Effector CD4-positive, alpha-beta T cell (primary cell): ENCODE results near the gene ABCD1.

Source experiments
- DNase-seq: peaks from one replicate; pipeline ENCODE4 v3.0.0-alpha.2; 2020

The ABCD1 gene

DNA sequence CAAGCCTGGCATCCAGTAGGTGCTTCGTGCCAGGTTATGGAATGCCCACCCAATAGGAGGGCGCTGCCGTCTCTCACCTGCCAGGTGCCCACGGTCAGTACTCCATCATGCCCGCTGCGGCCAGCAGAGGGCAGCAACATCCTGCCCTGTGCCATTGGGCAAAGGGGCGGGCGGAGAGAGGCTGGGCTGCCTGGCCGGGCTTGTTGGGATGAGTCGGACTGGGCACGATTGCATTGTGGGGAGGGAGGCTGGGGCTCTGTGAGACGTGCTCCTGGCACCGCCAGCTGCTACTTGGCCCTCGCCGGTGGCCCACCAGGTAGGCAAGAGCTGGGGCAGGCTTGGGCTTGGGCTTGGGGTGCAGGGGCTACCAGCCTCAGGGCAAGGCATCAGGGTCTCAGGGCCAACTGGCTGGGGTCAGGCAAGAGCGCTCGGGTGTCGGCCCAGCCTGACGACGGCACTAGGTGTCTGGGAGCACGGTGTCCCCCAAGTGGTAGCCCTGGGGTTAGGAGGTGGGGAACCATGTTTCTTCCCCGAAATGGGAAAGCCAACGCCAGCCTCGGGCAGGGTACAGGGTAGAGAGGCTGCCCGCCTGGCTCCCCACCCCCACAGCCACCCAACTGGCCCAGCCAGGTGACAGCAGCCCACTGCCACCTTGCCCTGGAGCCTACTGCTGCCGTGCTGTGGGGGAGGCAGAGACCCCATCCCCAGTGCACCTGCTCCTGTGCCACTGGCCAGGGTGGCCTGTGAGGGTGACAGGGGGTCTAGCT lies 39.5 kb downstream of the ABCD1 start, which contains the start of gene PLXNB3:
Gene PLXNB3 (plus strand): TSS at position 261 of the 767 bp plus-strand sequence. CDS start 1,287 bp downstream, outside the sequence.
- peak; percentile 69 for DNase-seq

DNA sequence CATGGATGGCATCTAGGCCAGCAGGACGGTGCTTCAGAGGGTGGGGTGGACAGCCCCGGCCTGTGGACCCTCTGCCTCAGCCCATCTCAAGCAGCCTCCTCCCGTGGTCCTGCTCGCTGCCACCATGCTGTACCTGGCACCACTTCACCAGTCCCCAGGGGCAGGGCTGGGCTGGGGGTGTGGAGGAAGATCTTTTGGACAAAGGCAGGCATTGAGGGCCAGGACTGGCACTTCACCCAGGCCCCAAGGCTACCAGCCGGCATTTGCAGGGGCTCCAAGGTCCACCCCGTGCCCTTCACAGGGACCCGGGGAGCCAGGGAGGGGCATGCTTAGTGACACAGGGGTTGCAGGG lies 40.1 kb downstream of the ABCD1 start:
- DNase-seq: no peak

GRCh38 chrX:153765138-153766079 lies 40.8 kb downstream of the ABCD1 start:
- DNase-seq: no peak

DNA sequence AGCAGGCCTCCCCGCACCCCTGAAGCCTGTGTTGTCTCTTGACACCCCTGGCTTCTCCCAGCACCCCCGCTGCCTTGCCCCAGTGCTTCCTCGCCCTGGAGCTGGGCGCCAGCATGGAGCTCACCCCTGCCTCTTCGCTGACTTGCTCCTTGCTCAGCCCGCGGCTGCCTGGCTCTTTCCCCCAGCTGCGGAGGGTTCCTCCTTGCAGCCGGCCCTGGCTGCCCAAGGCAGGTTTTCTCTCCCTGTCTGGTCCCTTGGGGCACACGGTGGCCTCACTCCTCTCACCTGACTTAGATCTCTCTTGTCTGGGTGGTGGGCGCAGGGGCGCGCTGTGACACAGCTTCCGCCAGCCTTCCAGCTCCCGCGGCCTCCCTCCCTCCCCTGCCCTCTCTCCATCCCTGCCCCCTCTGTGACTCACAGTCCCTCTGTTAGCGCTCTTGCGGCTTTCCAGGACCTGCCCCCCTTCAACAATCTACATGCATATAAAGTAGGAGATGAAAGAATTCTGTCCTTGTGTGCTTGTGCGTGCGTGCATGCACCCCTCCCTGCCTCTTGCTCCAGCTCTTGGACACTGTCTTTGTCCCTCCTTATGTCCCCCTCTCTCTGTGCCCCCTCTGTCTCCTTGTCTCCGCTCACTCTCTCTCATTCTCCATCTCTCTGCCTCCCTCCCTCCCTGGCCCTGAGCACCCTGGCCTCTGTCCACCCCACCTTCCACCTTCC lies 41.6 kb downstream of the ABCD1 start:
- no peak for DNase-seq

GRCh38 chrX:153766871-153767673 lies 42.4 kb downstream of the ABCD1 start:
- DNase-seq: no peak

GRCh38 chrX:153767674-153768055 lies 43.0 kb downstream of the ABCD1 start:
- DNase-seq: no peak

DNA sequence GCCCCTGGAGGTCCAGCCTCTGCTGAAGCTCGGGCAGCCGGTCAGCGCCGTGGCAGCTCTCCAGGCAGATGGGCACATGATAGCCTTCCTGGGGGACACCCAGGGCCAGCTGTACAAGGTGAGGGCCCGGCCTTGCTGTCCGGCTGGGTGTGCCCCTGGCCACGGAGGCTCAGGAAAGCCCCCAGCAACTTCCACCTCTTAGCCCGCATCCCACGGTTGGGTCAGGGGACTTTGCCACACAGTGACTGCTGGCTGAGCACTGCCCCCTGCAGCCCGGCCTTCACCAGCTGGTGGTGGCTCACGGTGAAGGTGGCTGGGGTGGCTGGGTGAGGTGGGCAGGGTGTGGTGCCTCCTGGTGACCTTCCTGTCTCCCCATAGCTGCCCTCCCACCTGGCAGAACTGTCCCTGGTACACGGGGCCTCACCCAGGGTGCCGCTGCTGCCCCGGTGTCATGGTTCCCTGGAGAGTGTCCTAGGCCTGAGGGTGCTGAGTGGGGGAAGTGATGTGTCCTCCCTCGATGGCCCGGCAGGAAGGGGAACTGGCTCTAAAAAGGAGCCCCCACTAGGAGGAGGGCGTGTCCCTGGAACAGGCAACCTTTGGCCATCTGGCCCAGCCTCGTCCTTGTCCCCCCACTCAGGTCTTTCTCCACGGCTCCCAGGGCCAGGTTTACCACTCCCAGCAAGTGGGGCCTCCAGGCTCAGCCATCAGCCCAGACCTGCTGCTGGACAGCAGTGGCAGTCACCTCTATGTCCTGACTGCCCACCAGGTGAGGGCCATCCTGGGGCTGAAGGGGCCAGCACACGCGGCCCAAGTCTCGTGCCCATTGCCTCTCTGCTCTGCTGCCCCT lies 43.9 kb downstream of the ABCD1 start:
- no peak for DNase-seq

DNA sequence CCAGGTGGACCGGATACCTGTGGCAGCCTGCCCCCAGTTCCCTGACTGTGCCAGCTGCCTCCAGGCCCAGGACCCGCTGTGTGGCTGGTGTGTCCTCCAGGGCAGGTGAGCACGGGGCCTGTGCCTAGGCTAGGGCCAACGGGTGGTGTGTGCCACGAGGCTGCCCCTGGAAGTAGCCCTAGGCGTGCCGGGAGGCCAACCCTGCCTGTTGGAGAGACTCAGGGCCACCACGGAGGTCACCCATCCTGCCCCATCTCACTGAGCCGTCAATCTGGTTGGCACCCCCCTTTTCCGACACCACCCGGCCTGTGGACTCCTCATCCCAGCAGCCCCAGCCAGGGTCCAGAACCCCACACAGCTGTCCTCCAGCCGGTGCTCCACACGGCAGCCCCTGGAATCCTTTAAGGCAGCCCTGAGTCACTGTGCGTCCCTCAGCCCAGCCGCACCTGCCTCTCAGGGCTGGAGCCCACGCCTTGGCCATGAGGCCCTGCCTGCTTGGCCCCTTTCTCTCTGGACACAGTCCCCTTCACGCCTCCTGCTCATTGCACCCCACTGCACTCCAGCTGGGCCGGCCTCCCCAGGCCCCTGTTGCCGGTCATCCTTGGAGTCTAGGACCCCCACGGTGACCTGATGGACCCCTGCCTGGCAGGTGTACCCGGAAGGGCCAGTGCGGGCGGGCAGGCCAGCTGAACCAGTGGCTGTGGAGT lies 44.7 kb downstream of the ABCD1 start:
- DNase-seq: no peak

- DNase-seq: no peak
These were observed 45.4 kb downstream of the ABCD1 start for GRCh38 chrX:153769865-153770600.

DNA sequence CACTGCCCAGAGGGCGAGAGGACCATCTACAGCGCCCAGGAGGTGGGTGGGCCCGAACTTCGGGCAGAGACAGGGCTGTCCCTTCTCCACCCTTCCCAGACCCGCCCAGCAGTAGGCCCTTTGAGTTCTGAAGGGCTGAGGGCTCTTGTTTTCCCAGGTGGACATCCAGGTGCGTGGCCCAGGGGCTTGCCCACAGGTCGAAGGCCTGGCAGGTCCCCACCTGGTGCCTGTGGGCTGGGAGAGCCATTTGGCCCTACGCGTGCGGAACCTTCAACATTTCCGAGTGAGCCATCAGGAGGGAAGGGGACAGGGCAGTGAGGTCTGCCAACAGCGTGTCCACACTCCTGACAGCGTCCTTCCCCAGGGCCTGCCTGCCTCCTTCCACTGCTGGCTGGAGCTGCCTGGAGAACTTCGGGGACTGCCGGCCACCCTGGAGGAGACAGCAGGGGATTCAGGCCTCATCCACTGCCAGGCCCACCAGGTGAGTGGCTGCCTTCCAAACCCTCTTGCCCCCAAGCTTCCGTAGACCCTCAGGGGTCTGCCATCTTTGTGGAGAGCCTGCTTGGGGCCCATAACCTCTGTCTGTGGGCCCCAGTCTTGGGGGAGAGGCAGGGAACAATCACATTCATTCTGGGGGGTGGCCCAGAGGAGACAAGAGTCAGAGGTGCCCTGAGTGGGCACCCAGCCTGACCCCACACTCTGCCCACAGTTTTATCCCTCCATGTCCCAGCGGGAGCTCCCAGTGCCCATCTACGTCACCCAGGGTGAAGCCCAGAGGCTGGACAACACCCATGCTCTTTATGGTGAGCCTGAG lies 46.2 kb downstream of the ABCD1 start:
- no peak for DNase-seq

GRCh38 chrX:153771415-153772315 lies 47.0 kb downstream of the ABCD1 start:
- DNase-seq: no peak

DNA sequence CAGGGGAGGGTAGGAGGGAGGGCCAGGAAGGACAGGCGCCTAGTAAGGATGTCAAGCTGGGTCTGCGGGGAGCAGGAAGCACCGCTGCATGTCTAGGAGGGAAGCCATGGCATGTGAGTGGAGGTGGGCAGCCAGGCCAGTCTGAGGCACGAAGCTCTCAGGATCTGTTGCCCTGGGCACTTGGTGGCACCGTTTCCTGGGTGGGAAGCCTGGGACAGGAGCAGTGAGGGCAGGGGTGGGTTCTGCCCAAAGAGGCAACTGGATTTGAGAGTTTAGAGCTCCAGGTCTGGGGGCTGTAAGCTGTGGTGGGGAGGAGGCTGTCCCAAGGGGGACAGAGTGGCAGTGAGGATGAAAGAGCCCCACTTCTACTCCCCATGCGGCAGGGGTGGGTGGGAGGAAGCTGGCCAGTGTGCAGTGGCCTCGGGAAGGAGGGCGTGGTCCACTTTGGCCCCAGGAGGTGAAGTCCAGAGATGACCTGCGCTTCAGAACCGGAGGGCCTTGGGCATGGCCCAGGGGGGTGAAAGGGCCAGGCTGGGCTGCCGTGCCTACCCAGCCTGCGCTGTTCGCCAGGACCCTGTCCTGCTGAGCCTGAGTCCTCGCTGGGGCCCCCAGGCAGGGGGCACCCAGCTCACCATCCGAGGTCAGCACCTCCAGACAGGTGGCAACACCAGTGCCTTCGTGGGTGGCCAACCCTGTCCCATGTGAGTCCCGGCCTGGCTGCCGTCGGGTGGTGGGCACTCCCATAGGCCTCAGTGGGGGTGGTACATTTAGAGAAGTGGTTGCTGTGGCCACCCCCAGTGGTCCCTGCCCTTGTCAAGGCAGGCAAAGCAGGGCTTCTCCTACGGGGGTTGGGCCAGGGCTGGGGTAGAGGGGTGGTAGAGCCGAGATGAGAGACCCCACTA lies 47.9 kb downstream of the ABCD1 start:
- DNase-seq: no peak

DNA sequence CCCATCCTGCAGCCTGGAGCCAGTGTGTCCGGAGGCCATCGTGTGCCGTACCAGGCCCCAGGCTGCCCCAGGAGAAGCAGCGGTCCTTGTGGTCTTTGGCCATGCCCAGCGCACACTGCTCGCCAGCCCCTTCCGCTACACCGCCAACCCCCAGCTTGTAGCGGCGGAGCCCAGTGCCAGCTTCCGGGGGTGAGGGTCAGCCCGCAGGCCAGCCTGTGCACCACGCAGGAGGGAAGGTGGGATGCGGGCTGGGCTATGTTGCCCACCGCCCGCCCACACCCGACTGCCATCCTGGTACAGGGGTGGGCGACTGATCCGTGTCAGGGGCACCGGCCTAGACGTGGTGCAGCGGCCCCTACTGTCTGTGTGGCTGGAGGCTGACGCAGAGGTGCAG lies 48.6 kb downstream of the ABCD1 start:
- DNase-seq: no peak

- DNase-seq: no peak
These were observed 49.3 kb downstream of the ABCD1 start for GRCh38 chrX:153773741-153774575.

GRCh38 chrX:153774576-153775292 lies 50.1 kb downstream of the ABCD1 start:
- no peak for DNase-seq
